NCI-H1417 treated with DMSO at 0.1 percent for 48 hours (cell line): ENCODE results near the gene SYNJ1.
"Not testable (repeated sequence)": the region's sequence is repeated elsewhere in the genome, so short reads cannot be mapped to it uniquely, and the experiment has no call there.

ENCODE experiments used
- DNase-seq: peaks from one replicate; lab custom pipeline; 2025; lab: John Stamatoyannopoulos, UW

The SYNJ1 gene

GRCh38 chr21:32612075-32612998 is 115.5 kb downstream of the SYNJ1 start, which contains the start of gene CFAP298:
TSS of gene CFAP298 (minus strand) at chr21:32612377. CDS start at chr21:32612243, 134 bp downstream.
- peak; percentile 65 for DNase-seq

- no peak for DNase-seq
Observed at GRCh38 chr21:32611471-32611997, 116.3 kb downstream of the SYNJ1 start.

GRCh38 chr21:32610940-32611339 is 116.9 kb downstream of the SYNJ1 start:
- DNase-seq = not testable (repeated sequence)

- no peak for DNase-seq
Observed at GRCh38 chr21:32608851-32609250, 119.0 kb downstream of the SYNJ1 start.

- DNase-seq = no peak
Observed at GRCh38 chr21:32605469-32605868, 122.3 kb downstream of the SYNJ1 start.

- DNase-seq = peak; percentile 92
Observed at GRCh38 chr21:32604464-32604863, 123.3 kb downstream of the SYNJ1 start.

GRCh38 chr21:32603131-32603530 is 124.7 kb downstream of the SYNJ1 start:
- DNase-seq = no peak

GRCh38 chr21:32602099-32602498 is 125.7 kb downstream of the SYNJ1 start:
- DNase-seq = no peak

GRCh38 chr21:32599526-32599925 is 128.3 kb downstream of the SYNJ1 start:
- no peak for DNase-seq

- no peak for DNase-seq
Observed at GRCh38 chr21:32599091-32599490, 128.7 kb downstream of the SYNJ1 start.

- no peak for DNase-seq
Observed at GRCh38 chr21:32597205-32597604, 130.6 kb downstream of the SYNJ1 start.

- DNase-seq = no peak
Observed at GRCh38 chr21:32595431-32595830, 132.4 kb downstream of the SYNJ1 start.

GRCh38 chr21:32593690-32594089 is 134.1 kb downstream of the SYNJ1 start:
- DNase-seq = no peak

- no peak for DNase-seq
Observed at GRCh38 chr21:32592929-32593502, 134.8 kb downstream of the SYNJ1 start.

GRCh38 chr21:32590130-32590529 is 137.7 kb downstream of the SYNJ1 start:
- no peak for DNase-seq

GRCh38 chr21:32587651-32588050 is 140.2 kb downstream of the SYNJ1 start:
- no peak for DNase-seq

- no peak for DNase-seq
Observed at GRCh38 chr21:32587120-32587519, 140.7 kb downstream of the SYNJ1 start.

- no peak for DNase-seq
Observed at GRCh38 chr21:32585970-32586369, 141.8 kb downstream of the SYNJ1 start.

- no peak for DNase-seq
Observed at GRCh38 chr21:32585042-32585710, 142.6 kb downstream of the SYNJ1 start, which contains the start of gene TCP10L. TSS of gene TCP10L (minus strand) at chr21:32585523. CDS start at chr21:32584304, 1,219 bp downstream.

GRCh38 chr21:32584472-32584871 is 143.3 kb downstream of the SYNJ1 start:
- DNase-seq = no peak

GRCh38 chr21:32581732-32582131 is 146.1 kb downstream of the SYNJ1 start:
- DNase-seq = no peak

GRCh38 chr21:32580949-32581348 is 146.9 kb downstream of the SYNJ1 start:
- DNase-seq = no peak
